Mucosa of gallbladder (tissue), 1 donor: Measurements from ENCODE around the gene CHMP1A. TPM values are rescaled to one million over a fixed set of nuclear protein-coding genes. Genes with fewer than 3 reads are reported as not detected.

ENCODE experiments used
- DNase-seq: peaks from one replicate; pipeline ENCODE4 v3.0.0-alpha.2; 2020; ENCODE audit warnings: low spot score
- total RNA-seq: library from RNA; stranded (reverse); gene quantifications from one replicate; pipeline ENCODE4 v1.2.1, GENCODE V29; 2021
- donor health status: DM: no; HTN: no; CAD: no.

The CHMP1A gene
- total RNA-seq, 1 donor from 2014 or later, result 139 TPM

- no peak for DNase-seq
These were observed 52.1 kb downstream of the CHMP1A start for GRCh38 chr16:89605186-89605970.

GRCh38 chr16:89604764-89605163 is 52.7 kb downstream of the CHMP1A start:
- DNase-seq, result no peak

GRCh38 chr16:89602952-89603590 is 54.4 kb downstream of the CHMP1A start:
- no peak for DNase-seq

- DNase-seq, result no peak
These were observed 55.1 kb downstream of the CHMP1A start for GRCh38 chr16:89602273-89602951.

GRCh38 chr16:89601906-89602272 is 55.6 kb downstream of the CHMP1A start:
- no peak for DNase-seq

- DNase-seq, result no peak
These were observed 56.6 kb downstream of the CHMP1A start for GRCh38 chr16:89600956-89601355.

GRCh38 chr16:89600427-89600826 is 57.1 kb downstream of the CHMP1A start:
- no peak for DNase-seq

GRCh38 chr16:89599902-89600301 is 57.6 kb downstream of the CHMP1A start:
- DNase-seq, result no peak

GRCh38 chr16:89599451-89599858 is 58.1 kb downstream of the CHMP1A start:
- no peak for DNase-seq

GRCh38 chr16:89598199-89598598 is 59.3 kb downstream of the CHMP1A start:
- DNase-seq, result no peak

- DNase-seq, result no peak
These were observed 60.4 kb downstream of the CHMP1A start for GRCh38 chr16:89596957-89597649.

- DNase-seq, result no peak
These were observed 61.3 kb downstream of the CHMP1A start for GRCh38 chr16:89596061-89596689.

- no peak for DNase-seq
These were observed 62.0 kb downstream of the CHMP1A start for GRCh38 chr16:89595330-89596060.

Other genes starting within 250 kb of the CHMP1A start
- gene ANKRD11, start 167.1 kb downstream of the CHMP1A start, total RNA-seq, result 143 TPM
- 106 TPM for gene SPG7, start 149.3 kb downstream of the CHMP1A start, total RNA-seq
- 1,696 TPM for gene RPL13, start 97.0 kb downstream of the CHMP1A start, total RNA-seq
- 3.6 TPM for gene CPNE7, start 82.0 kb downstream of the CHMP1A start, total RNA-seq
- 2.5 TPM for gene DPEP1, start 44.1 kb downstream of the CHMP1A start, total RNA-seq
- gene SPATA33, start 128 bp upstream of the CHMP1A start, total RNA-seq, result 13.6 TPM
- gene CDK10, start 29.0 kb upstream of the CHMP1A start, total RNA-seq, result 168 TPM
- gene SPATA2L, start 44.0 kb upstream of the CHMP1A start, total RNA-seq, result 29.6 TPM
- 20.8 TPM for gene VPS9D1, start 63.2 kb upstream of the CHMP1A start, total RNA-seq
- gene ZNF276, start 63.8 kb upstream of the CHMP1A start, total RNA-seq, result 39.0 TPM
- gene FANCA, start 158.9 kb upstream of the CHMP1A start, total RNA-seq, result 3.8 TPM
- 19.9 TPM for gene SPIRE2, start 170.8 kb upstream of the CHMP1A start, total RNA-seq
- gene TCF25, start 215.9 kb upstream of the CHMP1A start, total RNA-seq, result 175 TPM